Panc1 (cell line): ENCODE data around the gene MON1A.

Source experiments
- SIN3A ChIP-seq: IDR thresholded peaks from 2 replicates; pipeline ENCODE4 v1.6.1; 2012; ENCODE audit warnings: low read depth, mild to moderate bottlenecking, low read length, moderate library complexity, borderline replicate concordance; ENCODE audit not compliant: insufficient read depth
- TF ChIP-seq, protein P1 (sequence below): fragments of 450-650 bp; IDR thresholded peaks from 2 replicates; pipeline ENCODE4 v1.5.1; 2017; ENCODE audit warnings: mild to moderate bottlenecking

DNA sequence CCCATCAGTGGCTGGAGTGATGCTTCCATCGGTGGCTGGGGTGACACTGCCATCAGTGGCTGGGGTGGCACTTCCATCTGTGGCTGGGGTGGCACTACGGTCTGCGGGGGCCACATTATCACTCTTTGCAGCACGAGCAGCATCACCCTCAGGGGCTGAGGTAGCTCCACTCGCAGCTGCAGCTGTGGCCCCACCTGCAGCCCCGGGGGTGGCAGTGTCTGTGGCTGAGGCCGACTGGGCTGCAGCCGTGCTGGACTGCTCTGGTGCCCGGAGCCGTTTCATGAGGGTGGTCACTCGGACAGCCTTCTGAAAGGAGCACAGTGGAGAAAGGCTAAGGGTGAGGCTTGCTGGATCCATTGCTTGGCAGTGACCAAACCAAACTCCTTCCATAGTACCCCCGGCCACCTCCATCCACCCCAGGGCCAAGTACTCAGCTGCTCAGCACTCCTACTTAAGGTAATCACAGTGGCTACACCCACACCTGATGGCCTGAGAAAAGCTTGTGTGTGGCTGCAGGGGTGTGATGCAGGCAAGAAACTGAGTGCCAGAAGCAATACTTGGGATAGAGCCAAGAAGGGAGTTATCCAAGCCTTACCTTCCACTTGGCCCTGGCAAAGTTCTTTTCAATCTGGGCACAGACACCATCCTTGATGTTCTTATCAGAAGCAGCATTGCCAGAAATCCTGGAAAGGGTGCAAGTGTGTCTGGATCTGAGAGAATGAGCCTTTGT lies 69.9 kb downstream of the MON1A start:
- TF ChIP-seq, protein P1, sequence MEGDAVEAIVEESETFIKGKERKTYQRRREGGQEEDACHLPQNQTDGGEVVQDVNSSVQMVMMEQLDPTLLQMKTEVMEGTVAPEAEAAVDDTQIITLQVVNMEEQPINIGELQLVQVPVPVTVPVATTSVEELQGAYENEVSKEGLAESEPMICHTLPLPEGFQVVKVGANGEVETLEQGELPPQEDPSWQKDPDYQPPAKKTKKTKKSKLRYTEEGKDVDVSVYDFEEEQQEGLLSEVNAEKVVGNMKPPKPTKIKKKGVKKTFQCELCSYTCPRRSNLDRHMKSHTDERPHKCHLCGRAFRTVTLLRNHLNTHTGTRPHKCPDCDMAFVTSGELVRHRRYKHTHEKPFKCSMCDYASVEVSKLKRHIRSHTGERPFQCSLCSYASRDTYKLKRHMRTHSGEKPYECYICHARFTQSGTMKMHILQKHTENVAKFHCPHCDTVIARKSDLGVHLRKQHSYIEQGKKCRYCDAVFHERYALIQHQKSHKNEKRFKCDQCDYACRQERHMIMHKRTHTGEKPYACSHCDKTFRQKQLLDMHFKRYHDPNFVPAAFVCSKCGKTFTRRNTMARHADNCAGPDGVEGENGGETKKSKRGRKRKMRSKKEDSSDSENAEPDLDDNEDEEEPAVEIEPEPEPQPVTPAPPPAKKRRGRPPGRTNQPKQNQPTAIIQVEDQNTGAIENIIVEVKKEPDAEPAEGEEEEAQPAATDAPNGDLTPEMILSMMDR, result no peak
- no peak for TF ChIP-seq SIN3A
